ENCODE results near the gene PCGF5.

GRCh38 chr10:91295346-91295745 is 74.9 kb downstream of the PCGF5 start:
- TF ChIP-seq FOXP2 (optimal IDR thresholded peaks at IDR 0.05; ENCODE audit: borderline replicate concordance, extremely low read depth, extremely low read length, insufficient read depth) (no peak), REST (IDR thresholded peaks at IDR 0.05; ENCODE audit: insufficient read depth in 1 of 2, low read depth in 2 of 2, low read length in 2 of 2) (no peak), TAF1 (IDR thresholded peaks at IDR 0.05; ENCODE audit: borderline replicate concordance, insufficient read depth, low read length) (no peak), POLR2AphosphoS5 (IDR thresholded peaks at IDR 0.05; ENCODE audit: low read depth, low read length) (no peak), SIN3A (IDR thresholded peaks at IDR 0.05; ENCODE audit: borderline replicate concordance, insufficient read depth, low read length) (no peak)

Data from PFSK-1 (cell line).